Endodermal cell (in vitro differentiated cells): ENCODE measurements around the gene ABHD16B. TPM values are rescaled to one million over a fixed set of nuclear protein-coding genes. Genes with fewer than 3 reads are reported as not detected.

Experiments
- DNase-seq: peaks from one replicate; pipeline ENCODE4 v3.0.0-alpha.2; 2017
- H3K27ac ChIP-seq: 2 replicates; pipeline ENCODE4 v1.5.1; 2013; ENCODE audit warnings: mild to moderate bottlenecking, low read depth, low read length, moderate library complexity
- H3K27me3 ChIP-seq: 2 replicates; pipeline ENCODE4 v1.6.1; 2013; ENCODE audit warnings: mild to moderate bottlenecking, low read length, moderate library complexity; ENCODE audit not compliant: insufficient read depth, control insufficient read depth, poor library complexity, severe bottlenecking
- H3K36me3 ChIP-seq: 2 replicates; pipeline ENCODE4 v1.7.0; 2013; ENCODE audit warnings: mild to moderate bottlenecking, low read length, moderate library complexity; ENCODE audit not compliant: control insufficient read depth, insufficient read depth
- H3K4me1 ChIP-seq: one replicate; pipeline ENCODE4 v1.7.0; 2013; ENCODE audit warnings: low read length; ENCODE audit not compliant: control insufficient read depth, insufficient read depth
- H3K4me3 ChIP-seq: 2 replicates; pipeline ENCODE4 v1.5.1; 2013; ENCODE audit warnings: mild to moderate bottlenecking, low read length, moderate library complexity
- H3K9ac ChIP-seq: 2 replicates; pipeline ENCODE4 v1.6.1; 2013; ENCODE audit warnings: mild to moderate bottlenecking, low read length, moderate library complexity; ENCODE audit not compliant: poor library complexity, severe bottlenecking; ENCODE audit errors: extremely low read depth
- H3K9me3 ChIP-seq: 2 replicates; pipeline ENCODE4 v1.6.1; 2013; ENCODE audit warnings: mild to moderate bottlenecking, low read length, moderate library complexity; ENCODE audit not compliant: control insufficient read depth
- H3K27ac Mint-ChIP-seq: 2 replicates; pipeline ENCODE4 v1.8.0; 2020; ENCODE audit warnings: mixed read lengths
- H3K27me3 Mint-ChIP-seq: 2 replicates; pipeline ENCODE4 v1.8.0; 2021; ENCODE audit warnings: mild to moderate bottlenecking, mixed read lengths; ENCODE audit not compliant: insufficient read depth
- H3K36me3 Mint-ChIP-seq: 2 replicates; pipeline ENCODE4 v1.8.0; 2020; ENCODE audit warnings: low read depth, mixed read lengths
- H3K4me1 Mint-ChIP-seq: 2 replicates; pipeline ENCODE4 v1.8.0; 2020; ENCODE audit warnings: mixed read lengths
- H3K4me3 Mint-ChIP-seq: 2 replicates; pipeline ENCODE4 v1.8.0; 2020; ENCODE audit warnings: mild to moderate bottlenecking, moderate library complexity, mixed read lengths
- H3K9me3 Mint-ChIP-seq: 2 replicates; pipeline ENCODE4 v1.8.0; 2020; ENCODE audit warnings: mild to moderate bottlenecking, mixed read lengths
- WGBS, 2 experiments: methylation state at CpG; one replicate each; pipeline versions ENCODE4 v1.1.5 to v1.1.7; 2013; ENCODE audit warnings: missing lambda C conversion rate in 2 of 2, mixed read lengths in 1 of 2; ENCODE audit not compliant: insufficient coverage in 1 of 2, insufficient read length in 1 of 2; 5-methylcytosine and 5-hydroxymethylcytosine counted together
- total RNA-seq, 2 donors: library from RNA; stranded (reverse); fragmentation: NEBNext Ultra II Directional in 1 of 2; extraction: Animal tissue kit (Norgen Biotek cat#: 25700) in 1 of 2; gene quantifications; 2 replicates in 1 of 2; 3 replicates in 1 of 2; pipeline ENCODE4 v1.2.1, GENCODE V29; 2021
- TF ChIP-seq, protein P1 (sequence below): fragments of 200-600 bp; sonication (generic); conservative IDR thresholded peaks from 2 replicates; pipeline ENCODE4 v1.5.0; 2021; ENCODE audit warnings: antibody characterized with exemption, mild to moderate bottlenecking

The ABHD16B gene
- total RNA-seq, 2 donors from 2014 or later, result not detected

DNA sequence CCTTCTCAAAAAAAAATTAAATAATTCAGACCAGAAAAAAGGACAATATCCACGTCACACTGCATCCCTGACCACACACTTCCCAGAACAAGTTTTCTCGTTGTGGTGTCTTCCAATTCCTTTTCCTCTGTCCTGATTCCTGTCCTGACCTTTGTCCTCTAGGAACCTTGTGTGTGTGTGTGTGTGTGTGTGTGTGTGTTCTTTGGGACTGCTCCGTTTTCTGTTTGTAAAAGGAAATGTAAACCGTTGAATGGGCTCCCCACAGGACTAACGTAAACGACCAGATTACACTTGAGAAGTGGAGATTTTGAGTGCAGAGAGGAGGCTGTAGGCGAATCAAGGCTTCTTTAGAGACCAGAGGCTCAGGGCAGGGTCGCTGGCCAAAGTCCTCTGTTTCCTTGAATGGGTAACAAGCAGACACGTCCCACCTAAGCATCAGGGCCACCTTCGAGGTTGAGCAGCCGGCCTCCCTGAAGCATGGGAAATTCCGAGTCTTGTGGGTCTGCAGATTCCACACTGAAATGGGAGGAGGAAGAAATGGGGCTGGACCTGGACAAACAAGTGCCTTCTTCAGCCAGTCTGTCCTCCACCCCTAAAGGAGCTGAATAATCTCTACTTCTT, 37.5 kb upstream of the ABHD16B start:
- Histone ChIP-seq H3K4me1 (peaks cover 1% of the 10 kb centered on the region), H3K9me3 (no peaks in the 10 kb centered on the region), H3K27ac (no peak overlapping the region), H3K36me3 (no peaks in the 10 kb centered on the region), H3K27me3 (no peaks in the 10 kb centered on the region), H3K9ac (no peak overlapping the region), H3K4me3 (no peak overlapping the region)
- peak overlapping the region; percentile 24 for H3K27ac Mint-ChIP-seq
- TF ChIP-seq, protein P1, sequence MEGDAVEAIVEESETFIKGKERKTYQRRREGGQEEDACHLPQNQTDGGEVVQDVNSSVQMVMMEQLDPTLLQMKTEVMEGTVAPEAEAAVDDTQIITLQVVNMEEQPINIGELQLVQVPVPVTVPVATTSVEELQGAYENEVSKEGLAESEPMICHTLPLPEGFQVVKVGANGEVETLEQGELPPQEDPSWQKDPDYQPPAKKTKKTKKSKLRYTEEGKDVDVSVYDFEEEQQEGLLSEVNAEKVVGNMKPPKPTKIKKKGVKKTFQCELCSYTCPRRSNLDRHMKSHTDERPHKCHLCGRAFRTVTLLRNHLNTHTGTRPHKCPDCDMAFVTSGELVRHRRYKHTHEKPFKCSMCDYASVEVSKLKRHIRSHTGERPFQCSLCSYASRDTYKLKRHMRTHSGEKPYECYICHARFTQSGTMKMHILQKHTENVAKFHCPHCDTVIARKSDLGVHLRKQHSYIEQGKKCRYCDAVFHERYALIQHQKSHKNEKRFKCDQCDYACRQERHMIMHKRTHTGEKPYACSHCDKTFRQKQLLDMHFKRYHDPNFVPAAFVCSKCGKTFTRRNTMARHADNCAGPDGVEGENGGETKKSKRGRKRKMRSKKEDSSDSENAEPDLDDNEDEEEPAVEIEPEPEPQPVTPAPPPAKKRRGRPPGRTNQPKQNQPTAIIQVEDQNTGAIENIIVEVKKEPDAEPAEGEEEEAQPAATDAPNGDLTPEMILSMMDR, result no peak
- H3K4me3 Mint-ChIP-seq, result peak overlapping the region; percentile 23
- peaks cover 5% of the 10 kb centered on the region for H3K27me3 Mint-ChIP-seq
- H3K36me3 Mint-ChIP-seq, result peaks cover 10% of the 10 kb centered on the region
- DNase-seq, result no peak
- H3K9me3 Mint-ChIP-seq, result no peaks in the 10 kb centered on the region
- peaks cover 27% of the 10 kb centered on the region for H3K4me1 Mint-ChIP-seq
- WGBS, 2 experiments, result 71 to 75% methylated on average over 8 to 12 of the region's 12 CpGs

- Mint-ChIP-seq H3K27me3 (peaks cover 16% of the 10 kb centered on the region), H3K4me1 (peaks cover 37% of the 10 kb centered on the region), H3K36me3 (peaks cover 7% of the 10 kb centered on the region), H3K9me3 (no peaks in the 10 kb centered on the region), H3K4me3 (no peak overlapping the region), H3K27ac (no peak overlapping the region)
- 91 to 94% methylated on average over 21 to 24 of the region's 25 CpGs for WGBS, 2 experiments
- TF ChIP-seq, protein P1, result no peak
- no peaks in the 10 kb centered on the region for H3K9me3 ChIP-seq
- H3K27ac ChIP-seq, result no peak overlapping the region
- no peak overlapping the region for H3K4me3 ChIP-seq
- no peaks in the 10 kb centered on the region for H3K27me3 ChIP-seq
- H3K4me1 ChIP-seq, result peaks cover 7% of the 10 kb centered on the region
- H3K36me3 ChIP-seq, result no peaks in the 10 kb centered on the region
- H3K9ac ChIP-seq, result no peak overlapping the region
- no peak for DNase-seq
Observed at GRCh38 chr20:63825331-63826118, 35.8 kb upstream of the ABHD16B start.

- Mint-ChIP-seq H3K4me1 (peaks cover 37% of the 10 kb centered on the region), H3K27me3 (peaks cover 16% of the 10 kb centered on the region), H3K4me3 (no peak overlapping the region), H3K36me3 (peaks cover 7% of the 10 kb centered on the region), H3K27ac (no peak overlapping the region), H3K9me3 (no peaks in the 10 kb centered on the region)
- Histone ChIP-seq H3K9me3 (no peaks in the 10 kb centered on the region), H3K4me1 (peaks cover 7% of the 10 kb centered on the region), H3K4me3 (no peak overlapping the region), H3K27ac (no peak overlapping the region), H3K36me3 (no peaks in the 10 kb centered on the region), H3K27me3 (no peaks in the 10 kb centered on the region), H3K9ac (no peak overlapping the region)
- no peak for DNase-seq
- WGBS, 2 experiments, result 91 to 96% methylated on average over 3 to 13 of the region's 13 CpGs
- TF ChIP-seq, protein P1, result no peak
Observed at GRCh38 chr20:63826753-63827152, 34.5 kb upstream of the ABHD16B start.
